Right forelimb (tissue), 1 donor: ENCODE results near the gene MICU1.
A peak's percentile ranks its signal among the peaks of the same experiment; 100 is the strongest.
"Not testable (repeated sequence)": the region's sequence is repeated elsewhere in the genome, so short reads cannot be mapped to it uniquely, and the experiment has no call there.

Source experiments
- DNase-seq: peaks from one replicate; pipeline ENCODE4 v3.0.0-alpha.2; 2018

The MICU1 gene, protein sequence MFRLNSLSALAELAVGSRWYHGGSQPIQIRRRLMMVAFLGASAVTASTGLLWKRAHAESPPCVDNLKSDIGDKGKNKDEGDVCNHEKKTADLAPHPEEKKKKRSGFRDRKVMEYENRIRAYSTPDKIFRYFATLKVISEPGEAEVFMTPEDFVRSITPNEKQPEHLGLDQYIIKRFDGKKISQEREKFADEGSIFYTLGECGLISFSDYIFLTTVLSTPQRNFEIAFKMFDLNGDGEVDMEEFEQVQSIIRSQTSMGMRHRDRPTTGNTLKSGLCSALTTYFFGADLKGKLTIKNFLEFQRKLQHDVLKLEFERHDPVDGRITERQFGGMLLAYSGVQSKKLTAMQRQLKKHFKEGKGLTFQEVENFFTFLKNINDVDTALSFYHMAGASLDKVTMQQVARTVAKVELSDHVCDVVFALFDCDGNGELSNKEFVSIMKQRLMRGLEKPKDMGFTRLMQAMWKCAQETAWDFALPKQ

DNA sequence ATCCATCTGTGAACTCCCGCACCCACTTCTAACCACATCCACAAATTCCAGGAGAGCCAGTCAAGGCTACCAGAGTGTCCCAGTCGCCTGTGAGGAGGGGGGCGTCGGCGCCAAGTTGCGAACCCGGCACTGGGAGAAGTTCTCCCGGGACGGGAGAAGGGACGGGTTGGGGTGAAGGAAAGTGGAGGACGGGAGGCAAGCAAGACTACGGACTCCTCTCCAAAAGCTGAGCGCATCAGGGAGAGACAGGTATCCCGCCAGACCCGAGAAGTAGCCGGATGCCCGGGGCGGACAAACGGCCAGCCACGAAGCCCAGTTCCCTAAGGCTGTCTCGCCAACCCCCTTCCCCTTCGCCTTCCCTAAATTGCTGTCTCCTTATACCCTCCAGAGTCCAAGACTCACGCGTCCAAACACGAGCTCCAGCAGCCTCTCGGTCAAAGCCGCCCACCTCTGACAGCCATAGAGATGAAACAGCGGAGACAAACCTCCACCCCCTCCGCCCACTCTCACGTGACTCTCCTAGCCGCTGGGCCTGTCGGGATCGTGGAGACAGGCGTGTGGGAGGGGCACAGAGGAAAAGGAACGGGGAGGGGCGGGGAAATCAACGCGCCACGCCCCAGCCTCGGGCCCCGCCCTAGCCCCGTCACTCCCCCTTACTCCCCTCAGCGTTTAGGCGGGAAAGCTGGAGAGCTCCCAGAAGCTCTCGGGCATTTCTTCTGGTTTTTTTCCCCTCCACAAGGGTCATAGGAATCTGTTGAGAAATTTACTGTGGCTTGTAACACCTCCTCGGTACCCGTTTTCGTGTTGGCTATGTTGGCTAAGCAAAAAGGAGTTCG lies at the start of gene MICU1:
Gene MICU1, minus strand, starts transcription at position 472 of the 836 bp plus-strand sequence. CDS start 59,286 bp downstream, outside the sequence.
- DNase-seq, result peak; percentile 96

GRCh38 chr10:72674174-72674573 lies 48.3 kb upstream of the MICU1 start:
- DNase-seq, result not testable (repeated sequence)

DNA sequence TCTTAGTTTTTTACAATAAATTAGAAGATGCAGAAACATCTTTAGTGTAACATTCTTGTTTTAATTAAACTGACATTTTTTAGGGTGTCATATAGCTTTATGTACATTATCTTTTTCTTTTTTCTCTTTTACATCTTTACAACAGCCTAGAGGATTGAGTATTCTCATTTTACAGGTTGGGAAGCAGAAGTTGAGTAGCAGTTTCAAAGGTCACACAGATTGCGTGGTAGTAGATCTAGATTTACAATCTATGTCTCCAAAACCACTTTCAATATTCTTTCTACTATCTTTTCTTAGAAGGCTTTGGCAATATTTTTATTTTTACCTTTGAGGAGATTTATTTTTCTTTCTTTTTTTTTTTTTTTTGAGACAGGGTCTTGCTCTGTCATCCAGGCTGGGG lies 47.4 kb upstream of the MICU1 start:
- no peak for DNase-seq

DNA sequence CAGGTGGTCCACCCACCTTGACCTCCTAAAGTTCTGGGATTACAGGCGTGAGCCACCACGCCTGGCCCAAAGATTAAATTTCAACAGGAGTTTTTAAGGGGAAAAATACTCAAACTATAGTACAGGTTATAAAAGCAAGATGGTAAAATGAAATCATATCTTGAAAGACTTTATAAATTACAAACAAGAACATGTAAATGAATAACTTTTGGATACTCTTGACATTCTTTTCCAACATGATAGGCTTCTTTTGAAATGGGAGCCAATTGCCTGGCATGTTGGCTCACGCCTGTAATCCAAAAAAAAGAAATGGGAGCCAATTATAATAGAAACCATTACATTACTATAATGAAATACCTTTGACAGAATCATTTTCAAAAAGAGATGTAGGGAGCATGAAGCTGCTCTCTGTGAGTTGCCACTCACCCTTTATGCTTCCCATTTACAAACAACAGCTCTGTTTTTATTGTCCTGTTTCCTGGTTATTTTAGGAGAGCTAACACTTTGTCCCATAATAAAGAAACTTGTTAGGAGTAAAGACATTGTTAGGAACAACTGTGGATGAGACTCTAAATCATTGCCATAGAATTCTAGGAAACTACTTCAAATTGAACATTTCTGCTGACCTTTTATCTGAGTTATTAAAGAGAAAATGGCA lies 41.5 kb upstream of the MICU1 start:
- DNase-seq, result no peak

GRCh38 chr10:72665925-72666324 lies 40.0 kb upstream of the MICU1 start:
- no peak for DNase-seq

DNA sequence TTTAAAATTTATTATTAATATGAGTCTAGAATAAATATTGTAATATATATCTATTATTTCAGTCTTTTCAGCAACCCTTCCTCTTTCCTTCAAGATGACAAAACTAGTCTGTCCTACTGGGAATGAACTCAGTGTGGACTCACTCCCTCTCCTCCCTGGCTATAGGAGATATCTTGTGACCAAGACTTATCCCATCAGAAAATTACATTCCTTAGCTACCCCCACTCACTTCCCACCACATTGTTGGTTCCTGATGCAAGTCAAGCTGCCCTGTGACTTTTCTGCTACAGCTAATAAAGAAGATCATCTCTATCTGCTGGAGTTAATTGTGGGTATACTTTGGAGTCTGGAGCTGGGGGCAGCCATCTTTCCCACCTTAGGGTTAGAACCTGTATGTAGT lies 38.1 kb upstream of the MICU1 start:
- no peak for DNase-seq

GRCh38 chr10:72661431-72661830 lies 35.6 kb upstream of the MICU1 start:
- no peak for DNase-seq

GRCh38 chr10:72660220-72660619 lies 34.3 kb upstream of the MICU1 start:
- no peak for DNase-seq

GRCh38 chr10:72659694-72660093 lies 33.8 kb upstream of the MICU1 start:
- DNase-seq, result no peak

DNA sequence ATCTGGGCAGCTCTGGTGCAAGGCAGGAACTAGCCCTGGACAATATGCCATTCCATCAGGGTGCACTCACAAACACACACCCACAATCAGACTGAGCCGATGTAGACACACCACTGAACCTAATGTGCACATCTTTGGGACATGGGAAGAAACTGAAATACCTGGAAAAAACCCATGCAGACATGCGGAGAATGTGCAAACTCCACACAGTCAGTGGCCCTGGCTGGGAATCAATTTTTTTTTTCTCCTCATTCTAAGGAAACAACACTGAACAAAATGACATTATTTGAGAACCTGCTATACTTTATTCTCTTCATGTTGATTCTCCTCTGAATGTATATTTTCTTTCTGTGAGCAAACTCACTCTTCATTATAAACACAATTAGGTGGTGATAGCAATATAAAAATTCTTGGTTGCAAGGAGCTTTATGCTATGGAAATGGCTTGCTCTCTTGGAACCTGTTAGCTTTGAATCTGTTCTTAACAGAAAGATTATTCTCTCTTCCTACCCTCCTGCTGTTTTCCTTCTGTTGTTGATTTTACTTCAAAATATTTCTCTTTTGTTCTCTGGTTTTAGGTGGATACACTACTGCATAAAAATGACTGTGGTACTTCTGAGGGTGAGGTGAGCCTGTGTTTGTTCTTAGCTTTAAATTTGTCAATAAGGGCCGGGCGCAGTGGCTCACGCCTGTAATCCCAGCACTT lies 33.0 kb upstream of the MICU1 start:
- DNase-seq, result no peak

GRCh38 chr10:72654720-72655119 lies 28.8 kb upstream of the MICU1 start:
- no peak for DNase-seq

GRCh38 chr10:72653383-72654096 lies 27.7 kb upstream of the MICU1 start:
- no peak for DNase-seq

DNA sequence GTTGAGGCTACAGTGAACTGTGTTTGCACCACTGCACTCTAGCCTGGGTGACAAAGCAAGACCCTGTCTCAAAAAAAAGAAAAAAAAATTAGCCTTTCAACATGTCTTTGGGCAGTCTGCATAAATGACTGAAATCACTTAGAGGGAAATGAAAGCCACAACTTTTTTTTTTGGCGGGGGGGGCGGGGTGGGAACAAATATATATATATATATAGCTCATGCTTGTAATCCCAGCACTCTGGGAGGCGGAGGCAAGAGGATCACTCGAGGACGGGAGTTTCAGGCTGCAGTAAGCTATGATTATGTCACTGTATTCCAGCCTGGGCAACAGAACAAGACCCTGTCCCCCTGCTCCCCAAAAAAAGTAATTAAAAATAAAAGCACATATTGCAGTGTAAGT lies 23.4 kb upstream of the MICU1 start:
- DNase-seq, result no peak

- DNase-seq, result no peak
Measured at GRCh38 chr10:72648301-72648700, 22.4 kb upstream of the MICU1 start.

- DNase-seq, result not testable (repeated sequence)
Measured at GRCh38 chr10:72646971-72647370, 21.1 kb upstream of the MICU1 start.

DNA sequence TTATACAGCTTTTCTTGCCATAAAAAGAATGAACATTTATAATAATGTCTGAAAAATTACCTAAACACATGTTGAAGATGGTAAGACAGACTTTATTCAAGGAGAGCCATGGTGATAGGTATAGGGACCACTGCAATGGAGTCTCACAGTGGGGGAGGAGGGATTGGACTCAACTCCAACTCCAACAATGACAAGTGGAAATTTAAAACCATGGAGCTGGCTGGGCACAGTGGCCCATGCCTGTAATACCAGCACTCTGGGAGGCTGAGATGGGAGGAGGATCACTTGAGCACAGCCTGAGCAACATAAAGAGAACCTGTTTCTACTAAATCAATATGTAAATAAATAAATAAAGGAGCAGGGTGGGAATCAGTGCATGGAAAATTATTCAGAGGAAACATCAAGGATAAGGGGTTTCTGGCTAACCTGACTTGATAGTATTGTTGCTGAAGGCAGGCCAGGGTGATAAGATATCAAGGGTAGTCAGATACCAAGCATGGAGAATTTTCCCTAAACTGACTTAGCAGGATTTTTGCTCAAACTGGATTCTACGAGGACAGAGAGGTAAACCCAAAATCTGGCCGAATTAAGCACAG lies 19.5 kb upstream of the MICU1 start:
- no peak for DNase-seq

DNA sequence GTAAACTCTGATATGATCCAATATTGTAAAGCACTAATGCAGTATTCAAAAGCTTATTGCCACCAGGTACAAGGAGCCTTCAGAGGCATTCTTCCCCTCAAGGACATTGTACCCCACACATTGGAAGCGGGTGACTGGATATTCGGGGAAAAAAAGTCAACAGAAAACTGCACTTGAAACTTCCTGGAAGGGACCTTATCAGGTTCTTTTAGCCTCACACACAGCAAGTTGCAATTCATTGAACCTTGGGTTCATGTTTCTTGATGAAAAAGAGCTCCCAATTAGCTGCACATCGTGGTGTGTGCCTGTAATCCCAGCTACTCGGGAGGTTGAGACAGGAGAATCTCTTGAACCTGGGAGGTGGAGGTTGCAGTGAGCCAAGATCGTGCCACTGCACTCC lies 16.4 kb upstream of the MICU1 start:
- DNase-seq, result no peak

GRCh38 chr10:72639441-72639873 lies 13.6 kb upstream of the MICU1 start:
- DNase-seq, result no peak

DNA sequence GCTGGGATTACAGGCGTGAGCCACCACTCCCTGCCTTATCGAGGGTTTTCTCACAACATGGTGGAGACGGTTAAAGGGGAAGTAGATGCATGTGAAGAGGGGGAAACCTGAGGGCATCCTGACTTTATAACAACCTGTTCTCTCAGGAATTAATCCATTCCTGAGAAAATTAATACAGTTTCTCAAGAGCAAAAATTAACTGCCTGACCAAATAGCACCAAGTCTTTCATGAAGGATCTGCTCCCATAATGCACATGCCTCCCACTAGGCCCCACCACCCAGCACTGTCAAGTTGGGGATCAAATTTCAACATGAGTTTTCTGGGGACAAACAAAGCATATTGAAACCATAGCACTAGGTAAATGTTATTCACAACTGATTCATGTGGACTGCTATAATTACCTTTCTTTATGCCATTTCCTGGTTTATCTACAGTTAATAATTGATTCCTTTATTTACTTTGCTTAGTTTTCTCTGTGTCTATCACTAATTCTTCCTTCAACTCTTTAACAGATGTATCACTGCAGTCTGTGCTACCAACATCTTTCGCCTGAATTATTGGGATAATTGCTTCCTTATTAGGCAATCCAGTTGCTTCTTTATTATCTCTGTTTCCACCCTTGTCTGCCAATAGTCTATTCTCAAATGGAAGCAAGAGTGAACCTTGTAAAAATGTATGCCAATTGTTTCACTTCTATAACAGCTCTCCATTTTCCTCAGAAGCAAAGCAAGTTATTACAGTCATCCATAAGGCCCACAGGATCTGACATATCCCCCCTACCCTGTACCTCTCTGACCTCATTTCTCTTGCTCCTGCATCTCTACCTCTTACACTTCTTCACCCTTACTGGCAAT lies 12.9 kb upstream of the MICU1 start:
- no peak for DNase-seq

GRCh38 chr10:72637398-72637857 lies 11.5 kb upstream of the MICU1 start:
- DNase-seq, result no peak
